GM10266 (cell line): Measurements from ENCODE around the gene RTP2.

Experiments used
- DNase-seq: peaks from one replicate; pipeline ENCODE4 v3.0.0; 2012; ENCODE audit errors: extremely low spot score
- CTCF ChIP-seq: IDR thresholded peaks from 2 replicates; pipeline ENCODE4 v1.5.1; 2012; ENCODE audit warnings: mild to moderate bottlenecking, low read depth; ENCODE audit not compliant: control insufficient read depth, insufficient read depth; ENCODE audit errors: missing control alignments

RTP2 gene

GRCh38 chr3:187669675-187670504, 32.5 kb downstream of the RTP2 start, which contains the start of gene SST:
SST (minus strand) TSS chr3:187670394; CDS start chr3:187670291, 103 bp downstream.
- TF ChIP-seq CTCF: no peak
- DNase-seq: no peak

GRCh38 chr3:187667526-187667925, 34.8 kb downstream of the RTP2 start:
- DNase-seq: no peak
- no peak for TF ChIP-seq CTCF

- no peak for DNase-seq
- no peak for TF ChIP-seq CTCF
Measured at GRCh38 chr3:187665764-187666402, 36.5 kb downstream of the RTP2 start.

GRCh38 chr3:187665010-187665409, 37.3 kb downstream of the RTP2 start:
- no peak for DNase-seq
- TF ChIP-seq CTCF: no peak

GRCh38 chr3:187662848-187663409, 39.4 kb downstream of the RTP2 start:
- no peak for DNase-seq
- TF ChIP-seq CTCF: no peak

GRCh38 chr3:187661267-187661666, 41.1 kb downstream of the RTP2 start:
- no peak for DNase-seq
- no peak for TF ChIP-seq CTCF

GRCh38 chr3:187651282-187651681, 51.1 kb downstream of the RTP2 start:
- TF ChIP-seq CTCF: no peak
- DNase-seq: no peak
